HG03571 (cell line): ENCODE results near the gene ZNF479.
"Not testable (repeated sequence)": the region's sequence is repeated elsewhere in the genome, so short reads cannot be mapped to it uniquely, and the experiment has no call there.

Experiments used
- ATAC-seq: cut with Tn5 transposase; IDR thresholded peaks from one replicate; pipeline ENCODE4 v1.9.1; 2021; ENCODE audit not compliant: unreplicated experiment

The ZNF479 gene

DNA sequence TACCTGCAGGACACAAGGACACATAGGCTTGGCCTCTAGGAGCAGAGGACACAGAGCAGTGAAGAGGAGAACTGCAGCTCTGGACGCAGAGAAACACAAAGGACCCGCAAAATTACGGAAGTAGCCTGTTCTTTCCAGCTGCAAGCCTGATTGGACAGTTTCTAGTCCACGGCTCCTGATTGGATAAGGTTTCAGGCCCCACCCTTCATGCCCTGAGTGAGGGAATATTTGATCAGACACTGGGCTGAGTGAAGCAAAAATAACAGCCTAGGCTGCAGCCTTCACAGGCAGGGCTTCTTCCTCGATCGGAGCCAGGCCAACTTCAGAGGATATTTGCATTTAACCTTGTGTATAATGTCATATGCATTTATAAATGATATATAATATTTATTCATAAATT, at the start of gene ZNF479:
ZNF479 (minus strand) TSS at position 101 of the 400 bp plus-strand sequence. CDS start 112 bp downstream, outside the sequence.
- not testable (repeated sequence) for ATAC-seq

DNA sequence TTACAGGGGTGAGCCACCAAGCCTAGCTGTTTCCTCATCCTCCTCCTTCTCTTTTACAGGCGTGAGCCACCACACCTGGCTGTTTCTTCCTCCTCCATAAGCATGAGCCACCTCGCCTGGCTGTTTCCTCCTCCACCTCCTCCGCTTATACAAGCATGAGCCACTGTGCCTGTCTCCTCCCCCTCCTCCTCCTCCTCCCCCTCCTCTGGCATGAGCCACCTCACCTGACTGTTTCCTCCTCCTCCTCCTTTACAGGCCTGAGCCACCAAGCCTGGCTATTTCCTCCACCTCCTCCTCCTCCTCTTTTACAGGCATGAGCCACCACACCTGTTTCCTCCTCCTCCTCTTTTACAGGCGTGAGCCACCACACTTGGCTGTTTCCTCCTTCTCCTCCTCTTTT, 49.8 kb upstream of the ZNF479 start:
- ATAC-seq: no peak

DNA sequence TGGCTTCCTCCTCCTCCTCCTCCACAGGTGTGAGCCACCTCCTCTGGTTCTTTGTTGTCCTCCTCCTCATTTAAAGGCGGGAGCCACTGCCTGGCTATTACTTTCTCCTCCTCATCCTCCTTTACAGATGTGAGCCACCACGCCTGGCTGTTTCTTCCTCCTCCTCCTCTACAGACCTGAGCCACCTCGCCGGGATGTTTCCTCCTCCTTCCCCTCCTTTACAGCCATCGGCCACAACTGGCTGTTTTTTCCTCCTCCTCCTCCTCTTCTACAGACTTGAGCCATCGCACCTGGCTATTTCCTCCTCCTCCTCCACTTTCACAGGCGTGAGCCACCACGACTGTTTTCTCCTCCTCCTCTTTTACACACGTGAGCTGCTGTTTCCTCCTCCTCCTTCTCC, 49.0 kb upstream of the ZNF479 start:
- no peak for ATAC-seq

DNA sequence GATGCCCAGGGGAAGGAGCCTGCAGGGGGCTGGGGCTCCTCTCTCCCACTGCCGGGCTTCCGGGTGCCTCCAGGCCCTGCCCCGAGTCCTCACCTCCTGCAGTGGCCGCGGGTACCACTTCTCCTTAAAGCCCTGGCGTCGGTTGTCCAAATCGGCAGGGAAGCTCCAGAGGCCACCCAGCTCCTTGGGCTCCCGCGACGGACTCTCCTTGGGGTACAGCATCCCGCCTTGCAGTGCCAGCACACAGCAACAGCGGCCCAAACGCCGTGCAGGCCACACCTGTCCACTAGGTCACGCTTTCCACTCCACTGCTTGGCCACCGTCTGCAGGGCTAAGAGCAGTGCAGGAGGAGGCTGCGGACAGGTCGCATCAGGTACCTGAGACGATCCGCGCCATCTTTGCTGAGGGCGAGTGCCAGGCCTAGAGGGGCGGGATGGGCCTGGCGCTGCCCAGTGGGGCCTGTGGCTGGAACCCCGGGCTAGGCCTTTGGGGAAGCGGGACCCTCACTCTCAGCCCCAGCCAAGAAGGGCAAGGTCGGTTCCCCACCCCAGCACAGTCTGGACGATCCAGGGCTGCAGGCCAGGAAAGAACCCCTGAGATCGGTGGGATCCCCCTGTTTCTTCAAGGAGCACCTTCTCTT, 47.7 kb upstream of the ZNF479 start:
- no peak for ATAC-seq

DNA sequence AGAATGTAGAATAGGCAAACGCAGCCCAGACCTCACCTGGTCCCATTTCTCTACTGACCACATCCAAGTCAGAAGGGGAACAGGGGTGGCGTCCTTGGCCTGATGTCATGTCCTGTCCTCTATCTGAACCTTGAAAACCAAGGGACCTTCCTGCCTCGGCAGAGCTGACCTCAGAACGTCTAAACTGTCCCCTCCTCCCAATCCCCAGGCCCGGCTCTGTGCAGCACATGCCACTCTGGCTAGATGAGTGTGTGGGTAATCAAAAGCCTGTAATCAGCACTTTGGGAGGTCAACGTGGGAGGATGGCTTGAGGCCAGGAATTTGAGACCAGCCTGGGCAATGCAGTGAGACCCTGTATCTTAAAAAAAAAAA, 46.5 kb upstream of the ZNF479 start:
- ATAC-seq: no peak

DNA sequence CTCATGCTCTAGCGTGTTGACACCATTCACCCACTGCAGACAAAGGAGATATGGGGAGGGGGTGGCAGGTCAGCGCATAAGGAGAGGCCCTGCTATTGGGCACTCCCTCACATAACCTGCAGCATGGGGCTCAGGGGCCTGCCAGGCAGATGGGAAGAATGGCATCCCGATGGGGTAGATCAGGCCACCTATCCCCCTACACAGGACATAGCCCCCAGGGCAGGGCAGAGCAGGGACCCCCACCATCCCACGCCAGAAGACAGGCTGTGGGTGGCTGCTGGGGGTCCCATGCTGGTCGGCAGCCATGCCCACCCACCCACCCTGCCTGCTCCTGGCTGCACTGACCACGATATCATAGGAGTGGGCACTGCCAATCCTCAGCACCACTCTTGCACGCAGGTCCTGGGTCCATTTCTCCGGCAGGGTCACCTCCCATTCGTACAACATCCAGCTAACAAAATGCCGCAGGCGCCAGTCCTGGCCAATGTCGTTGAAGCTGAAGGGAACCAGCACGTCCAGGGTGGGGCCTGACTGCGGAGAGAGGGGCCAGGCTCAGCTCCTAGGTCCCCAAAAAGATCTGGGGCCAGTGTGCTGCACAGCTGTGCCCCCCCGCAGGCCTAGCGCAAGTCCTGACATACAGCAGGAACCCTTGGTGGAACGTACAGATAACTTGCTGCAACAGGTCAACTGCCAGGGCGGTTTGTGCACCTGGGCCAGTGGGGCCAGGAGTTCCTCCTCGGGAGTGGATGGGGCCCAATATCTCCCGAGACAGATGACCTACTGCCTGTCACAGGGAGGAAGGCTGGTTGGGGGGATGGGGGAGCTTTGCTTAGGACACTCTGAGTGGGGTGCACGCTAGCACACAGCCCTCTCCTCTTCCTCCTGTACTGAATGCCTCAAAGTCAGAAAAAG, 45.9 kb upstream of the ZNF479 start:
- ATAC-seq: no peak

DNA sequence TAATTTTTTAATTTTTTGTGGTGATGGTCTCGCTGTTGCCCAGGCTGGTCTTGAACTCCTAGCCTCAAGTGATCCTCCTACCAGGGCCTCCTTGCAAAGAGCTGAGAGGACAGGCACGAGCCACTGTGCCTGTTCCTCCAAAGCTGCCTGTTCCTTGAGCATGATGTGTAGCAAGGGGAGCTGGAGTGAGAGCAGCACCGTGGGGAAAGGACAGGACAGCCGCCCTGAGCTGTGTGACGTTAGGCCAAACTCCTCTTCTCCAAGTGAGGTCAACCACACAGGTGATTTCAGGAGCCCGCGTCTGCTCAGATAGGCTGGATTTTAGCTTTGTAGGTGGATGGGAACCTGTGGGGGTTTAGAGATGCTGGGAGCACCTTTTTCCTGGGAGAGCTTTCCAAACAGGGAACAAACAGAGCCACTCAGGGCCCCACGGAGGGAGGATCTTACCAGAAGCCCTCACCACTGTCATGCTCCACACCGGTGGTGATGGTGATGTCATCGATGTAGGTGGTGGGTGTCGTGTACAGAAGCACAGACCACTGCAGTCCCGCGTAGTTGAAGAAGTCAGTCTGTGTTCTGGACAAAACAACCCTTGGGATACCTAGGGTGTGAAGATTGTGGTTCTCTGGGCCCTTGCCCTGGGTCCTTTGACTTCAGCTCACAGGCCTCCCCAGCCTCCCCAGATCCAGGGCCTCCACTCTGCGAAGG, 44.8 kb upstream of the ZNF479 start:
- ATAC-seq: no peak

DNA sequence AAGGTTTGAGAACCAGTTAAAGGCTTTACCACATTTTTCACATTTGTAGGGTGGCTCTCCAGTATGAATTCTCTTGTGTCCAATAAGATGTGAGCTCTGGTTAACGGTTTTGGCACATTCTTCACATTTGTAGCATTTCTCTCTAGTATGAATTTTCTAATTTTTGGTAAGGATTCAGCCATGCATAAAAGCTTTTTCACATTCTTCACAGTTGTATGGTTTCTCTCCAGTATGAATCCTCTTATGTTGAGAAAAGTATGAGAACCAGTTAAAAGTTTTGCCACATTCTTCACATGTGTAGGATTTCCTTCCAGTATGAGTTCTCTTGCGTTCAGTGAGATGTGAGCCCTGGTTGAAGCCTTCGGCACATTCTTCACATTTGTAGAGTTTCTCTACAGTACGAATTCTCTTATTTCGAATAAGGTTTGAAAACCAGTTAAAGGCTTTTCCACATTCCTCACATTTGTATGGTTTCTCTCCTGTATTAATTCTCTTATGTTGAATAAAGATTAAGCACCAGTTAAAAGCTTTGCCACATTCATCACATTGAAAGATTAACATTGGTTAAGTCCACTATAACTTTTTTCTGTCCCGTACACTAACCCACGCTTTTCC, 33.2 kb upstream of the ZNF479 start:
- ATAC-seq: no peak

DNA sequence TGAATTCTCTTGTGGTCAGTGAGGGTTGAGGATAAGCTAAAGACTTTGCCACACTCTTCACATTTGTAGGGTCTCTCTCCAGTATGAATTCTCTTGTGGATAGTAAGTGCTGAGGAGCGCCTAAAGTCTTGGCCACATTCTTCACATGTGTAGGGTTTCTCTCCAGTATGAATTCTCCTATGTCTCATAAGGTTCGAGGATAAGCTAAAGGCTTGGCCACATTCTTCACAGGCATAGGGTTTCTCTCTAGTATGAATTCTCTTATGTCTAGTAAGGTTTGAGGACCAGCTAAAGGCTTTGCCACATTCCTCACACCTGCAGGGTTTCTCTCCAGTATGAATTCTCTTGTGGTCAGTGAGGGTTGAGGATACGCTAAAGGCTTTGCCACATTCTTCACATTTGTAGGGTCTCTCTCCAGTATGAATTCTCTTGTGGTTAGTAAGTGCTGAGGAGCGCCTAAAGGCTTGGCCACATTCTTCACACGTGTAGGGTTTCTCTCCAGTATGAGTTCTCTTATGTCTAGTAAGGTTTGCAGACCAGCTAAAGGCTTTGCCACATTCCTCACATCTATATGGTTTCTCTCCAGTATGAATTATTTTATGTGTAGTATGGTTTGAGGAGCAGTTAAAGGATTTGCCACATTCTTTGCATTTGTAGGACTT, 12.0 kb downstream of the ZNF479 start:
- ATAC-seq: not testable (repeated sequence)
